SK-N-SH (cell line): Measurements from ENCODE around the gene DOK4. TPM values are rescaled to one million over a fixed set of nuclear protein-coding genes. Genes with fewer than 3 reads are reported as not detected.

Experiments used
- CTCF ChIA-PET: fragments of 300-600, 350-600 bp; formaldehyde crosslinking; extraction: SDS; loops from one replicate; lab custom pipeline; 2021; lab: Yijun Ruan, JAX
- POLR2A ChIA-PET: fragments of 350-600 bp; sonication (Branson Sonifier 250); formaldehyde crosslinking; extraction: SDS; loops from one replicate; lab custom pipeline; 2020; ENCODE audit warnings: antibody characterized with exemption, inconsistent platforms; lab: Yijun Ruan, JAX
- DNase-seq: peaks from one replicate; pipeline ENCODE4 v3.0.0; 2012
- H2AFZ ChIP-seq: fragments of 200-600 bp; sonication (generic); 2 replicates; pipeline ENCODE4 v1.8.1; 2016; ENCODE audit warnings: antibody characterized with exemption, mild to moderate bottlenecking, low read depth
- H3F3A ChIP-seq: fragments of 200-600 bp; sonication (generic); replicated peaks from 2 replicates; pipeline ENCODE3; 2016; ENCODE audit warnings: antibody characterized with exemption, mild to moderate bottlenecking; ENCODE audit not compliant: insufficient read depth
- H3K27ac ChIP-seq, 2 experiments: fragments of 200-500 bp in 1 of 2; fragments of 200-600 bp in 1 of 2; sonication (Bioruptor generic) in 1 of 2; sonication (generic), shearing (Covaris generic) in 1 of 2; 2 replicates each; pipeline versions ENCODE4 v1.5.1 to v1.6.1; 2014 to 2016; ENCODE audit warnings: low read depth in 2 of 2, inconsistent platforms in 1 of 2, low read length in 1 of 2, mild to moderate bottlenecking in 1 of 2, mixed read lengths in 1 of 2
- H3K27me3 ChIP-seq: fragments of 200-600 bp; sonication (generic), shearing (Covaris generic); 2 replicates; pipeline ENCODE4 v1.6.1; 2016; ENCODE audit warnings: mixed run types; ENCODE audit not compliant: insufficient read depth
- H3K36me3 ChIP-seq, 2 experiments: fragments of 200-500 bp in 1 of 2; fragments of 200-600 bp in 1 of 2; sonication (Bioruptor generic) in 1 of 2; sonication (generic) in 1 of 2; replicated peaks in 1 of 2; 2 replicates each; pipeline versions ENCODE3 to v1.5.1; 2014 to 2016; ENCODE audit warnings: low read length in 1 of 2, mild to moderate bottlenecking in 1 of 2; ENCODE audit not compliant: insufficient read depth in 2 of 2, control insufficient read depth in 1 of 2
- H3K4me1 ChIP-seq, 2 experiments: fragments of 200-500 bp in 1 of 2; fragments of 200-600 bp in 1 of 2; sonication (Bioruptor generic) in 1 of 2; sonication (generic), shearing (Covaris generic) in 1 of 2; 2 replicates each; pipeline versions ENCODE4 v1.5.1 to v1.6.1; 2014 to 2016; ENCODE audit warnings: low read depth in 1 of 2, low read length in 1 of 2, mixed run types in 1 of 2; ENCODE audit not compliant: insufficient read depth in 2 of 2, control insufficient read depth in 1 of 2
- H3K4me2 ChIP-seq: fragments of 200-600 bp; sonication (generic), shearing (Covaris generic); 2 replicates; pipeline ENCODE4 v1.6.1; 2017; ENCODE audit warnings: mixed run types
- H3K4me3 ChIP-seq, 2 experiments: fragments of 200-500 bp in 1 of 2; fragments of 200-600 bp in 1 of 2; sonication (Bioruptor generic) in 1 of 2; sonication (generic), shearing (Covaris generic) in 1 of 2; 2 replicates each; pipeline versions ENCODE4 v1.5.1 to v1.8.1; 2014 to 2016; ENCODE audit warnings: low read depth in 2 of 2, inconsistent platforms in 1 of 2, low read length in 1 of 2, mild to moderate bottlenecking in 1 of 2, mixed read lengths in 1 of 2, moderate library complexity in 1 of 2
- H3K79me2 ChIP-seq: fragments of 200-600 bp; sonication (generic); 2 replicates; pipeline ENCODE4 v1.8.1; 2017; ENCODE audit warnings: mild to moderate bottlenecking; ENCODE audit not compliant: insufficient read depth
- H3K9ac ChIP-seq: fragments of 200-600 bp; sonication (generic); 2 replicates; pipeline ENCODE4 v1.6.1; 2017; ENCODE audit warnings: mixed run types
- H3K9me2 ChIP-seq: fragments of 200-600 bp; sonication (generic); 2 replicates; pipeline ENCODE4 v1.6.1; 2017; ENCODE audit warnings: mixed run types
- H3K9me3 ChIP-seq: fragments of 200-600 bp; sonication (generic); 2 replicates; pipeline ENCODE4 v1.6.1; 2017; ENCODE audit warnings: mixed run types, mild to moderate bottlenecking, moderate library complexity
- H4K20me1 ChIP-seq: fragments of 200-600 bp; sonication (generic); 2 replicates; pipeline ENCODE4 v1.6.1; 2017; ENCODE audit warnings: mild to moderate bottlenecking, mixed run types; ENCODE audit not compliant: insufficient read depth
- CHD2 ChIP-seq: fragments of 150-350 bp; IDR thresholded peaks from 2 replicates; pipeline ENCODE4 v1.6.1; 2018; ENCODE audit warnings: low read length; ENCODE audit not compliant: partially characterized antibody
- EP300 ChIP-seq, 2 experiments: IDR thresholded peaks; 2 replicates each; pipeline versions ENCODE4 v1.4.0 to v1.6.1; 2012; ENCODE audit warnings: borderline replicate concordance in 1 of 2, low read depth in 1 of 2, low read length in 1 of 2
- EZH2phosphoT487 ChIP-seq: fragments of 200-600 bp; sonication (generic); IDR thresholded peaks from 2 replicates; pipeline ENCODE4 v1.6.1; 2017; ENCODE audit warnings: low read depth, mixed run types, mild to moderate bottlenecking, antibody characterized with exemption, moderate library complexity, borderline replicate concordance
- FOXJ3 ChIP-seq: sonication (generic); formaldehyde crosslinking; IDR thresholded peaks from 2 replicates; pipeline ENCODE4 v1.5.1; 2020; ENCODE audit warnings: mild to moderate bottlenecking, missing genetic modification reagents
- FOXM1 ChIP-seq: IDR thresholded peaks from 2 replicates; pipeline ENCODE4 v1.4.0; 2012; ENCODE audit warnings: low read depth, mild to moderate bottlenecking
- MEF2A ChIP-seq: IDR thresholded peaks from 2 replicates; pipeline ENCODE4 v1.4.0; 2012; ENCODE audit warnings: low read depth, borderline replicate concordance
- MXI1 ChIP-seq: IDR thresholded peaks from 2 replicates; pipeline ENCODE4 v1.6.1; 2012; ENCODE audit warnings: mild to moderate bottlenecking, low read depth, low read length, improper control_type of control experiment
- RCOR1 ChIP-seq: fragments of 150-350 bp; IDR thresholded peaks from 2 replicates; pipeline ENCODE4 v1.6.1; 2017; ENCODE audit warnings: antibody characterized with exemption, low read length
- SMC3 ChIP-seq: IDR thresholded peaks from 2 replicates; pipeline ENCODE4 v1.6.1; 2012; ENCODE audit warnings: low read depth, low read length, improper control_type of control experiment
- YY1 ChIP-seq: IDR thresholded peaks from 2 replicates; pipeline ENCODE4 v1.4.0; 2012; ENCODE audit warnings: low read depth, mild to moderate bottlenecking
- WGBS: methylation state at CpG from one replicate; pipeline ENCODE4 v1.1.6; 2017; ENCODE audit warnings: low lambda C conversion rate; 5-methylcytosine and 5-hydroxymethylcytosine counted together
- polyA plus RNA-seq, 3 experiments: library from polyadenylated mRNA; depleted of rRNA; stranded (reverse); fragments of >200 nt; gene quantifications; 2 replicates each; pipeline ENCODE4 v1.2.3, GENCODE V29; 2012
- TF ChIP-seq, protein P1 (sequence below): fragments of 200-600 bp; sonication (generic); IDR thresholded peaks from 2 replicates; pipeline ENCODE4 v1.6.1; 2017; ENCODE audit warnings: antibody characterized with exemption, mild to moderate bottlenecking, moderate library complexity
- TF ChIP-seq, protein P2 (sequence below): IDR thresholded peaks from 2 replicates; pipeline ENCODE4 v1.4.0; 2012; ENCODE audit warnings: low read depth, borderline replicate concordance
- TF ChIP-seq, protein P3 (sequence below): IDR thresholded peaks from 2 replicates; pipeline ENCODE4 v1.4.0; 2012; ENCODE audit warnings: low read depth
- TF ChIP-seq, protein P4 (sequence below): IDR thresholded peaks from 2 replicates; pipeline ENCODE4 v1.6.1; 2012; ENCODE audit warnings: mild to moderate bottlenecking, low read depth, low read length, moderate library complexity

Gene DOK4
- polyA plus RNA-seq, 1 of the 3 experiments (the other 2 are of a cell fraction): 28.4 TPM

DNA sequence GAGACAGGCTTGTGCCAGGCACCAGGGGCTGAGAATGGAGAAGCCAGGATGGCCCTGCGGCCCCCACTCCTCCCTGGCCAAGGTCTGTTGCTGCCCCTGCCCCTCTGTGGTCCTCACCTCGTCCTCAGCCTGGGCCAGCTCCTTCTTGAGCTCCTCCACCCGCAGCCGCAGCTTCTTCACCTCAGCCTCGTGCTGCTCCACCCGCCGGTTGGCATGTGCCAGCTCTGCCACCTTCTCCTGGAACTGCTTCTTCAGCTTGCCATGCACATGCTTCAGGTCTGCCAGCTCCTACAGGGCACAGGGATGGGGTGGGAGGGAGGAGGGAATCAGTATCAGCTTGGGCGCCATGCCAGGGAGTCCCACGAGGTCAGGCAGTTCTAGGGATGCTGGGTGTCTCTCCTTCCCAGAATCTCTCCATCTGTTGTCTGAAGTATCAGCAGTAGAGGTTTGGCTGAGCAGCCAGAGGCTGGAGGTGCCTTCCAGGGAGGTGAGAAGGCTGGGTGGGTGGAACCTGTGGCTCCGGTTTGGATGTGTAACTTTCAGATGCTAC lies 30.0 kb upstream of the DOK4 start (continued):
- TF ChIP-seq, protein P1, sequence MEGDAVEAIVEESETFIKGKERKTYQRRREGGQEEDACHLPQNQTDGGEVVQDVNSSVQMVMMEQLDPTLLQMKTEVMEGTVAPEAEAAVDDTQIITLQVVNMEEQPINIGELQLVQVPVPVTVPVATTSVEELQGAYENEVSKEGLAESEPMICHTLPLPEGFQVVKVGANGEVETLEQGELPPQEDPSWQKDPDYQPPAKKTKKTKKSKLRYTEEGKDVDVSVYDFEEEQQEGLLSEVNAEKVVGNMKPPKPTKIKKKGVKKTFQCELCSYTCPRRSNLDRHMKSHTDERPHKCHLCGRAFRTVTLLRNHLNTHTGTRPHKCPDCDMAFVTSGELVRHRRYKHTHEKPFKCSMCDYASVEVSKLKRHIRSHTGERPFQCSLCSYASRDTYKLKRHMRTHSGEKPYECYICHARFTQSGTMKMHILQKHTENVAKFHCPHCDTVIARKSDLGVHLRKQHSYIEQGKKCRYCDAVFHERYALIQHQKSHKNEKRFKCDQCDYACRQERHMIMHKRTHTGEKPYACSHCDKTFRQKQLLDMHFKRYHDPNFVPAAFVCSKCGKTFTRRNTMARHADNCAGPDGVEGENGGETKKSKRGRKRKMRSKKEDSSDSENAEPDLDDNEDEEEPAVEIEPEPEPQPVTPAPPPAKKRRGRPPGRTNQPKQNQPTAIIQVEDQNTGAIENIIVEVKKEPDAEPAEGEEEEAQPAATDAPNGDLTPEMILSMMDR: no peak
- TF ChIP-seq MEF2A (no peak), RCOR1 (no peak), YY1 (no peak), MXI1 (no peak), FOXJ3 (CRISPR knock-in tag) (no peak), CHD2 (no peak)
- TF ChIP-seq, protein P2, sequence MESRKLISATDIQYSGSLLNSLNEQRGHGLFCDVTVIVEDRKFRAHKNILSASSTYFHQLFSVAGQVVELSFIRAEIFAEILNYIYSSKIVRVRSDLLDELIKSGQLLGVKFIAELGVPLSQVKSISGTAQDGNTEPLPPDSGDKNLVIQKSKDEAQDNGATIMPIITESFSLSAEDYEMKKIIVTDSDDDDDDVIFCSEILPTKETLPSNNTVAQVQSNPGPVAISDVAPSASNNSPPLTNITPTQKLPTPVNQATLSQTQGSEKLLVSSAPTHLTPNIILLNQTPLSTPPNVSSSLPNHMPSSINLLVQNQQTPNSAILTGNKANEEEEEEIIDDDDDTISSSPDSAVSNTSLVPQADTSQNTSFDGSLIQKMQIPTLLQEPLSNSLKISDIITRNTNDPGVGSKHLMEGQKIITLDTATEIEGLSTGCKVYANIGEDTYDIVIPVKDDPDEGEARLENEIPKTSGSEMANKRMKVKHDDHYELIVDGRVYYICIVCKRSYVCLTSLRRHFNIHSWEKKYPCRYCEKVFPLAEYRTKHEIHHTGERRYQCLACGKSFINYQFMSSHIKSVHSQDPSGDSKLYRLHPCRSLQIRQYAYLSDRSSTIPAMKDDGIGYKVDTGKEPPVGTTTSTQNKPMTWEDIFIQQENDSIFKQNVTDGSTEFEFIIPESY: no peak
- TF ChIP-seq, protein P3, sequence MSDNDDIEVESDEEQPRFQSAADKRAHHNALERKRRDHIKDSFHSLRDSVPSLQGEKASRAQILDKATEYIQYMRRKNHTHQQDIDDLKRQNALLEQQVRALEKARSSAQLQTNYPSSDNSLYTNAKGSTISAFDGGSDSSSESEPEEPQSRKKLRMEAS: no peak

DNA sequence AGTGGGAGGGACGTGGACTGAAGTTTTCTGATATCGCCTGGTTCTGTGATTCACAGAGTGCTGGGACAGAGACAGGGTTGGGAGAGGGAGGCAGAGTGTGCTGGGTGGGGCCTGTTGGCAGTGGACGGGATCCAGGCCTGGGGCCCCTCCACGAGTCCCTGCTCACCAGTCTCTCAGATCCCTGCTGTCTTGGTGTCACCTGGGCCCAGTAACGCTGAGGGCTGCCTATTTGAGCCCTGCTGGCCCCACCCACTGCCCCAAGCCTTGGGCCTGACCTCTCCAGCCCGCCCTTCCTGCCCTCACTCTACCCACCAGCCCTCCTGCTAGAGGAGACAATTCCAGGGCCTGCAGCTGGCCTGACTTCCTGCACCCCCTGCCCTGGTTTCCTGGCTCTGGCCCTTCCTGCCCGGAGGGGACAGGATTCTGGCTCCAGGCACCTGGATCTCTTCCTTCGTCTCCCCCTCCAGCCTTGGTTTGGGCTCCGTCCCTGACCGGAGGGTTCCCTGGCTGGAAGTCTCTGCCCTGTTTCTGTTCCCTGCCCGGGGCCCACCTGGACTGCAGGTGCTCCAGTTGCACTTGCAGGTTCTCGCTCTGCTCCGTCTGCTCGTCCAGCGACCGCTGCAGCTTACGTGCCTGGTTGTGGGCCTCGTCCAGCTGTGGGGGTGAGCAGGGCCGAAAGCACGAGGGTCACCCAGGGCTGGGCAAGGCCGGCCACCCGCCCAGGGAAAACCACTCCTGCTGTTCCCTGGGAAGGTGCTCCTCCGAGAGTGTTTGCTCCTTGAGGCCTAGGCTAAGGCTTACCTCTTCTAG lies 28.7 kb upstream of the DOK4 start:
- 92% methylated on average over 18 of the region's 23 CpGs for WGBS

More for the DNA sequence above, 28.7 kb upstream of the DOK4 start:
- Histone ChIP-seq H3K27ac (peak overlapping the region in 1 of 2 experiments; percentile 80; a peak in 2 of 4 replicates), H3K4me3 (no peak overlapping the region), H3K4me2 (no peak overlapping the region), H3K9me3 (no peaks in the 10 kb centered on the region), H3K9me2 (no peaks in the 10 kb centered on the region), H3F3A (no peaks in the 10 kb centered on the region), H3K4me1 (peaks cover 0 to 32% of the 10 kb centered on the region in 2 experiments; a peak in 1 of 4 replicates), H4K20me1 (no peaks in the 10 kb centered on the region), H2AFZ (no peak overlapping the region), H3K36me3 (peaks cover 3 to 8% of the 10 kb centered on the region in 2 experiments), H3K79me2 (no peaks in the 10 kb centered on the region), H3K27me3 (no peaks in the 10 kb centered on the region), H3K9ac (no peak overlapping the region)
- DNase-seq: peak; percentile 80
- ChIA-PET POLR2A (interaction anchor here (1.9 to 2.4 kb wide), 2 partner anchors 31 to 42 kb away, joined by 9 to 10 read pairs; no protein-coding TSS in a partner anchor), CTCF (interaction anchor here (2.7 to 23.0 kb wide), 4 partner anchors 37 to 214 kb away, joined by 10 to 426 read pairs (median 286); partner anchors contain the start of genes DOK4 and POLR2C)
- no peak for TF ChIP-seq FOXM1
- TF ChIP-seq, protein P3: no peak
- TF ChIP-seq, protein P4, sequence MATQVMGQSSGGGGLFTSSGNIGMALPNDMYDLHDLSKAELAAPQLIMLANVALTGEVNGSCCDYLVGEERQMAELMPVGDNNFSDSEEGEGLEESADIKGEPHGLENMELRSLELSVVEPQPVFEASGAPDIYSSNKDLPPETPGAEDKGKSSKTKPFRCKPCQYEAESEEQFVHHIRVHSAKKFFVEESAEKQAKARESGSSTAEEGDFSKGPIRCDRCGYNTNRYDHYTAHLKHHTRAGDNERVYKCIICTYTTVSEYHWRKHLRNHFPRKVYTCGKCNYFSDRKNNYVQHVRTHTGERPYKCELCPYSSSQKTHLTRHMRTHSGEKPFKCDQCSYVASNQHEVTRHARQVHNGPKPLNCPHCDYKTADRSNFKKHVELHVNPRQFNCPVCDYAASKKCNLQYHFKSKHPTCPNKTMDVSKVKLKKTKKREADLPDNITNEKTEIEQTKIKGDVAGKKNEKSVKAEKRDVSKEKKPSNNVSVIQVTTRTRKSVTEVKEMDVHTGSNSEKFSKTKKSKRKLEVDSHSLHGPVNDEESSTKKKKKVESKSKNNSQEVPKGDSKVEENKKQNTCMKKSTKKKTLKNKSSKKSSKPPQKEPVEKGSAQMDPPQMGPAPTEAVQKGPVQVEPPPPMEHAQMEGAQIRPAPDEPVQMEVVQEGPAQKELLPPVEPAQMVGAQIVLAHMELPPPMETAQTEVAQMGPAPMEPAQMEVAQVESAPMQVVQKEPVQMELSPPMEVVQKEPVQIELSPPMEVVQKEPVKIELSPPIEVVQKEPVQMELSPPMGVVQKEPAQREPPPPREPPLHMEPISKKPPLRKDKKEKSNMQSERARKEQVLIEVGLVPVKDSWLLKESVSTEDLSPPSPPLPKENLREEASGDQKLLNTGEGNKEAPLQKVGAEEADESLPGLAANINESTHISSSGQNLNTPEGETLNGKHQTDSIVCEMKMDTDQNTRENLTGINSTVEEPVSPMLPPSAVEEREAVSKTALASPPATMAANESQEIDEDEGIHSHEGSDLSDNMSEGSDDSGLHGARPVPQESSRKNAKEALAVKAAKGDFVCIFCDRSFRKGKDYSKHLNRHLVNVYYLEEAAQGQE: no peak
- TF ChIP-seq EZH2phosphoT487: no peak
- peak in 1 of 2 experiments; percentile 65; a peak in 1 of 4 replicates for TF ChIP-seq EP300 (IDR thresholded peaks at IDR 0.05; ENCODE audit: borderline replicate concordance in 1 of 2, low read depth in 1 of 2, low read length in 1 of 2)
- TF ChIP-seq SMC3: no peak
- peak; percentile 43; the same call in 1 of the 2 replicates for TF ChIP-seq FOXJ3 (CRISPR knock-in tag)
- no peak for TF ChIP-seq MEF2A
